SKM-1 (cell line): ENCODE measurements around the gene HIPK3.
A peak's percentile ranks its signal among the peaks of the same experiment; 100 is the strongest.
"Not testable (repeated sequence)": the region's sequence is repeated elsewhere in the genome, so short reads cannot be mapped to it uniquely, and the experiment has no call there.

Experiments used
- DNase-seq: peaks from one replicate; lab custom pipeline; 2025; ENCODE audit not compliant: unreplicated experiment; lab: John Stamatoyannopoulos, UW

The HIPK3 gene

GRCh38 chr11:33257160-33257896 lies at the start of gene HIPK3:
TSS of gene HIPK3 (plus strand) at chr11:33257381.
- DNase-seq, result peak; percentile 44

GRCh38 chr11:33207408-33207985 lies 49.7 kb upstream of the HIPK3 start:
- DNase-seq, result no peak

- no peak for DNase-seq
These were observed 49.0 kb upstream of the HIPK3 start for GRCh38 chr11:33208150-33208549.

GRCh38 chr11:33211153-33211552 lies 46.0 kb upstream of the HIPK3 start:
- peak; percentile 80 for DNase-seq

GRCh38 chr11:33211580-33211979 lies 45.6 kb upstream of the HIPK3 start:
- DNase-seq, result peak; percentile 91

GRCh38 chr11:33214187-33214586 lies 43.0 kb upstream of the HIPK3 start:
- DNase-seq, result peak; percentile 34

- DNase-seq, result no peak
These were observed 42.4 kb upstream of the HIPK3 start for GRCh38 chr11:33214767-33215166.

GRCh38 chr11:33216676-33217075 lies 40.5 kb upstream of the HIPK3 start:
- not testable (repeated sequence) for DNase-seq

GRCh38 chr11:33222052-33222750 lies 35.0 kb upstream of the HIPK3 start:
- DNase-seq, result peak; percentile 17

GRCh38 chr11:33225371-33225770 lies 31.8 kb upstream of the HIPK3 start:
- DNase-seq, result no peak

- peak; percentile 58 for DNase-seq
These were observed 29.5 kb upstream of the HIPK3 start for GRCh38 chr11:33227578-33228261.

- DNase-seq, result no peak
These were observed 22.6 kb upstream of the HIPK3 start for GRCh38 chr11:33234397-33235190.

GRCh38 chr11:33237039-33237597 lies 20.1 kb upstream of the HIPK3 start:
- no peak for DNase-seq

- DNase-seq, result no peak
These were observed 14.6 kb upstream of the HIPK3 start for GRCh38 chr11:33242575-33242974.

- DNase-seq, result not testable (repeated sequence)
These were observed 13.5 kb upstream of the HIPK3 start for GRCh38 chr11:33243654-33244053.

- no peak for DNase-seq
These were observed 8.7 kb upstream of the HIPK3 start for GRCh38 chr11:33248416-33248971.

GRCh38 chr11:33256031-33256812 lies 959 bp upstream of the HIPK3 start:
- DNase-seq, result no peak

- no peak for DNase-seq
These were observed 395 bp upstream of the HIPK3 start for GRCh38 chr11:33256813-33257159.

GRCh38 chr11:33257897-33258630 lies 883 bp downstream of the HIPK3 start:
- DNase-seq, result peak; percentile 92
